Measurements from ENCODE around the gene KCTD20. TPM values are rescaled to one million over a fixed set of nuclear protein-coding genes. Genes with fewer than 3 reads are reported as not detected.

The KCTD20 gene
- total RNA-seq, 1 experiment from 2014 or later: 41.6 TPM

GRCh38 chr6:36464233-36464632 lies 21.4 kb downstream of the KCTD20 start:
- no peak for TF ChIP-seq POLR2AphosphoS5 (IDR thresholded peaks at IDR 0.05; ENCODE audit: low read depth, low read length)
- Histone ChIP-seq H3K4me1 (ENCODE audit: control insufficient read depth, insufficient read depth, low read length) (no peaks in the 10 kb centered on the region; the same call in 1 of the 2 replicates), H3K36me3 (ENCODE audit: control insufficient read depth, insufficient read depth, low read length) (no peaks in the 10 kb centered on the region), H3K27me3 (ENCODE audit: control insufficient read depth, insufficient read depth, low read length) (no peaks in the 10 kb centered on the region), H3K27ac (ENCODE audit: low read length) (no peak overlapping the region), H3K4me3 (ENCODE audit: low read depth in 2 of 2, low read length in 2 of 2) (no peak overlapping the region), H3K9me3 (ENCODE audit: control insufficient read depth, insufficient read depth, low read depth, low read length) (no peaks in the 10 kb centered on the region)
- DNase-seq (ENCODE audit: low read depth, low spot score) (no peak), ATAC-seq (no peak)
- intact Hi-C loops (cut with micrococcal nuclease; ENCODE audit: unreplicated experiment): no loop called here
- in situ Hi-C loops (cut with HindIII; ENCODE audit: low pct_unique_long_range_greater_than_20kb, low sequenced_read_pairs): no loop called here
- CTCF ChIA-PET: no interaction called here
- POLR2A ChIA-PET: no interaction called here
- BruUV-seq (replicated peaks): no TSS peak

- POLR2A ChIA-PET: no interaction called here
- in situ Hi-C loops (cut with HindIII; ENCODE audit: low pct_unique_long_range_greater_than_20kb, low sequenced_read_pairs): no loop called here
Observed at GRCh38 chr6:36467625-36468024, 24.8 kb downstream of the KCTD20 start.

More at GRCh38 chr6:36467625-36468024, 24.8 kb downstream of the KCTD20 start:
- TF ChIP-seq CTCF (IDR thresholded peaks at IDR 0.05) (no peak), REST (IDR thresholded peaks at IDR 0.05; ENCODE audit: insufficient read depth in 1 of 2, low read depth in 2 of 2, low read length in 1 of 2) (no peak), POLR2AphosphoS5 (IDR thresholded peaks at IDR 0.05; ENCODE audit: low read depth, low read length) (no peak), TCF7L2 (IDR thresholded peaks at IDR 0.05; ENCODE audit: low read depth, low read length) (no peak), SIN3A (IDR thresholded peaks at IDR 0.05; ENCODE audit: borderline replicate concordance, insufficient read depth, low read depth, low read length) (no peak)
- H3K27me3 ChIP-seq (ENCODE audit: control insufficient read depth, insufficient read depth, low read length): no peaks in the 10 kb centered on the region
- DNase-seq (ENCODE audit: low read depth, low spot score): no peak
- intact Hi-C loops (cut with micrococcal nuclease; ENCODE audit: unreplicated experiment): no loop called here
- CTCF ChIA-PET: no interaction called here
- H3K4me1 ChIP-seq (ENCODE audit: control insufficient read depth, insufficient read depth, low read length): no peaks in the 10 kb centered on the region; the same call in 1 of the 2 replicates
- no peaks in the 10 kb centered on the region for H3K36me3 ChIP-seq (ENCODE audit: control insufficient read depth, insufficient read depth, low read length)
- ATAC-seq: no peak
- no TSS peak for BruUV-seq (replicated peaks)
- no peak overlapping the region for H3K27ac ChIP-seq (ENCODE audit: low read length)
- no peak overlapping the region for H3K4me3 ChIP-seq (ENCODE audit: low read depth in 2 of 2, low read length in 2 of 2)
- H3K9me3 ChIP-seq (ENCODE audit: control insufficient read depth, insufficient read depth, low read depth, low read length): no peaks in the 10 kb centered on the region

Data from Panc1 (cell line).